Pulmonary artery endothelial cell (primary cell): Measurements from ENCODE around the gene DMBX1. TPM values are rescaled to one million over a fixed set of nuclear protein-coding genes. Genes with fewer than 3 reads are reported as not detected.

Experiments used
- DNase-seq: peaks from one replicate; pipeline ENCODE4 v3.0.0-alpha.2; 2011; ENCODE audit warnings: low read depth, low spot score
- total RNA-seq: library from RNA; depleted of rRNA; stranded (reverse); fragments of >200 nt; gene quantifications from 2 replicates; pipeline ENCODE4 v1.2.3, GENCODE V29; 2014

The DMBX1 gene
- total RNA-seq, 1 donor from 2014 or later: not detected

DNA sequence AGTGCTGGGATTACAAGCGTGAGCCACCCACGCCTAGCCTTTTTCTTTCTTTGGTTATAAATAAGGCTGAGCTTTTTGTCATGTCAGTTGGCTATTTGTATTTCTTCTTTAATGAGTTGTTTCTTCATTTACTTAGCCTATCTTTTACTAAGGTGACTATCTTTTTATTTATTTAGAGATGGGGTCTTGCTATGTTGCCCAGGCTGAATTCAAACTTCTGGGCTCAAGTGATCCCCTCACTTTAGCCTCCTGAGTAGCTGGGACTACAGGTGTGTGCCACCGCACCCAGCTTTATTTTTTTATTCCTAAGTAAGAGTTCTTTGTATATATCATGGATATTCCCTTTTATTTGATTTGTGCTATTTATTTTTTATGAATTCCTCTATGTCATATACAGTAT, 11.9 kb downstream of the DMBX1 start:
- no peak for DNase-seq

DNA sequence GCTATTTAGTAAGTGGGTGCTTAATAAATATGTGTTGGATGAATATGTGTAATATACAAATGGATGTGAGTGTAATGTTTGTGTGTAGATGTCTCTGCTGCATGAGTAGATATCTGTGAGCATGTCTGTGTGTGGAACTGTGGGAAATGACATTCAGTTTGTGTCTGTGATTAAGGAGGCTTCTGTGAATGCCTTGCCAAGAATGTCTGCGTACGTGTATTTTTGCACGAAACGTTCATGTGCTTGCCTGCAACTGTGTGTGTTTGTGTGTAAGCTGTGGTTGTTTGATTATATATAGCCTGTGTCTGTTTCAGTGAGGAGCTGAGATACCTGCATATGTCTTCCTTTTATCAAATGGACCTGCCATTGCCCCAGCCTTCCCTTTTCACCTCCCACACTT, 13.8 kb downstream of the DMBX1 start:
- DNase-seq: no peak

DNA sequence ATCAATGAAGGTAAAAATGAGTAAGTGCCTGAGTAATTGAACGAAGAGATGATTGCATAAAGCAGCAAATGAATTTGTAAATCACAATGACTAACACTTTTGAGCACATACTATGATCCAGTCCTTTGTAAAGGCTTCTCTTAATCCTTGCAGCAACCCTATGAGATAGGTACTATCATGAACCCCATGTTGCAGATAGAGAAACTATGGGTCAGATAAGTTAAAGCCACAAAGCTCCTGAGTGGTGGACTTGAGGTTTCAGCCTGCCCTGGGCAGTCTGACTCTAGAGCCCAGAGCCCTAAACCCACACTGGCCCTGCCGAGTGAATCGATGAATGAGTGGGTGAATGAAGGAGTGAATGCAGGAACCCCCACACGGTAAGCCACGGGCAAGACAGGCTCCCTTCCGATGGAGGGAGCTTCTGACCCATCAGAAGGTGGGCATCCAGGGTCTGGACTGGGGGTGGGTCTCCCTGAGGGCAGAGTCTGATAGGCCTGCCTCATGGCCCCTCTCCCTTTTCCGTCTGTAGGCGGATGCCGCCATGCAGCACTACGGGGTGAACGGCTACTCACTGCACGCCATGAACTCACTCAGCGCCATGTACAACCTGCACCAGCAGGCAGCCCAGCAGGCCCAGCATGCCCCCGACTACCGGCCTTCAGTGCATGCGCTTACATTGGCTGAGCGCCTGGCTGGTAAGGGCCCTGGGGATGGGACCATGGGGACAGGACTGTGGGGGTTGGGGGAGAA, 17.0 kb downstream of the DMBX1 start:
- DNase-seq: no peak

DNA sequence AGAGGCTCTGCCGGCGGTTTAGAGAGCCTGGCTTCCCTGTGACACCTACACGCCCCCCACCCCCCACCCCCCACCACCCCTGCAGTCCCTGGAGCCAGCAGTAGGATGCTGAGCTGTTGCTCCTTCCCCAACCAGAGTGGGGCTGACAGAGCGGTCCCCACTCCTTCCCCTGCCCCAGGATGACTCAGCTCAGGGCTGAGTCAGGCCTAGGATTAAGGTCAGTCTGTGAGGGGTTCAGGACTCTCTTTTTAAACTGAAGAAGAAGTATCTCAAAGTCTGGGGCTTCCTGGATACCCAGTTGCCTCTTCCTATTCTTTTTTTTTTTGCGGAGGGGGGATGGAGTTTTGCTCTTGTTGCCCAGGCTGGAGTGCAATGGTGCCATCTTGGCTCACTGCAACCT, 19.1 kb downstream of the DMBX1 start:
- DNase-seq: no peak

DNA sequence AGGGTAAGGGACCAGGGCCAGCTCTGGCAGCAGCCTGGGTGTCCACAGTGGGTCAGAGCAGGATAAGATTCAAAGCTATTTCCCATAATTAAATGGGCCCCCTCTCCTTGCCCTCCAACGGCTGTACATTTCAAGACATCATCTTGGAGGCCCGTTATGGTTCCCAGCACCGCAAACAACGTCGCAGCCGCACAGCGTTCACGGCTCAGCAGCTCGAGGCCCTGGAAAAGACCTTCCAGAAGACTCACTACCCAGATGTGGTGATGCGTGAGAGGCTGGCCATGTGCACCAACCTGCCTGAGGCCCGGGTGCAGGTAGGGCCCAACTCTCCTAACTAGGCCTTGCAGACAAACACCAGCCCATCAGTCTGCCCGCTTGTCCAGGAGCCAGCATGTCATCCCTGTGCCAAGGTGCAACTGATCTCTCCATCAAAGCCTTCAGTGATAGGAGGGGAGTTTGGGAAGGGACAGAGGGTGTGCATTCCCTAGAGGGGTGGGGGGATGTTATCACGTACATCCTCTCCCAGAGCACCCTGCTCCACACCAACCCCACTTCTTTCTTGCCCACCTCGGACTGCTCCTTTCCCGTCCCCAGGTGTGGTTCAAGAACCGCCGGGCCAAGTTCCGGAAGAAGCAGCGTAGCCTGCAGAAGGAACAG, 20.8 kb downstream of the DMBX1 start:
- no peak for DNase-seq

DNA sequence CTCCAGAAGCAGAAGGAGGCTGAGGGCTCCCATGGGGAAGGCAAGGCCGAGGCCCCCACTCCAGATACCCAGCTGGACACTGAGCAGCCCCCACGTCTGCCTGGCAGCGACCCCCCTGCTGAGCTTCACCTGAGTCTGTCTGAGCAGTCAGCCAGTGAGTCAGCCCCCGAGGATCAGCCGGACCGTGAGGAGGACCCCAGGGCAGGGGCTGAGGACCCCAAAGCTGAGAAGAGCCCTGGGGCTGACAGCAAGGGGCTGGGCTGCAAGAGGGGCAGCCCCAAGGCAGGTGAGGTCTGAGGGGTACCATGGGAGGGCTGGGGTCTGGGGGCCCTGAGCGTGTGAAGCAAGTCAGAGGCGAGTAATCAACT, 21.3 kb downstream of the DMBX1 start:
- DNase-seq: no peak

DNA sequence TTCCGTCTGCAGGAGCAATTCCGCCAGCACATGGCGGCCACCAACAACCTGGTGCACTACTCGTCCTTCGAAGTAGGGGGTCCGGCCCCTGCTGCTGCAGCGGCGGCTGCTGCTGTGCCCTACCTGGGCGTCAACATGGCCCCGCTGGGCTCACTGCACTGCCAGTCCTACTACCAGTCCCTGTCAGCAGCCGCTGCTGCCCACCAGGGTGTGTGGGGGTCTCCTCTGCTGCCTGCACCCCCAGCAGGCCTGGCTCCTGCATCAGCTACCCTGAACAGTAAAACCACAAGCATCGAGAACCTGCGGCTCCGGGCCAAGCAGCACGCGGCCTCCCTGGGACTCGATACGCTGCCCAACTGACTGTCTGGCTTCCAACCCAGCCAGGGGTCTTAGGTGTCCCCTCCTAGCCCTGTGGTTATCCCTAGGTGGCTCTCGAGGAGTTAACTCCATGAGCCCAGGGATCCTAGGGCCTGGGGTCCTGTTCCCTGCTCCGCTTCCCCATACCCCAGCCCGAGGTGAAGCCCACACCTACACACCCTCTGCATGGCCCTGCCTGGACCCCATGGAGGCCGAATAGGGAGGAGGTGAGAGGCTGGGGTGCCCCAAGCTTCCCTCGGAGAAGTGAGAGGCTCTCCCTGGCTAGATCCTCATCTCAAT, 22.6 kb downstream of the DMBX1 start:
- no peak for DNase-seq

DNA sequence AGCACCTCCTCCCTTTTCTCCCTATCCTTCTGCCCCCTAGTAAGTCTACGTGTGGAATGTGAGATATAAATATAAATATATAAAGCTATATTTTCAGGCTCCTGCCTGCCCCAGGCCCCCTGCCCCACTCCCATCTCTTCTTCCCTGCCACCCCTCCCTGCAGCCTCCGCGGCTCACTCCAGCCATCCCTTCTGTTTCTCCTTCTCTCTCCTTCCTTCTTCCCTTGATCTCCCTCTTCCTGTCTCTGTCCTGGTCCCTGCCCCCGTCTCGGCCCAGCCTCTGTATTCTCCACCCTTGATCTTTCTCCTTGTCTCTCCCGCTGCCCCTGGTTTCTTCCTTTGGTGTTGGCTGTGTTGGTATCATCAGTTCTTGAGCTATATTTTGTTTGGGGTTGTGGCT, 23.2 kb downstream of the DMBX1 start:
- no peak for DNase-seq

DNA sequence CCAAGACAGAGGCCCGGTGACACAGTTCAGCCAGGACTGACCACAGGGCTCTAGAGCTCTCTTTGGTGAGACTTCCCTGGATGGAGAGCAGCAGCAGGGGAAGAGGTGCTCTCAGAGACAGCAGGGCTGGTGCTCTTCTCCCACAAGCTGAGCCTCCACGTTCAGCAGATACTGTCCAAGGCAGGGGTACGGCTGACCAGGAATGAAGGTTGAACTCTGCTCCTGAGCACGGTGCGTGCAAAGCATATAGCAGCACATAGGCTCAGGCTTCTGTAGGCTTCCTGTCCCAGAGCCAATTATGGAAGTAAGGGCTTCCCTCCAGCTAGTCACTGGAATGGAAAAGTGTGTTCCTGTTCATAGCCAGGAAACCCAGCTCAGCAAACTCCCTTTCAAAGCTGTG, 23.9 kb downstream of the DMBX1 start:
- no peak for DNase-seq

DNA sequence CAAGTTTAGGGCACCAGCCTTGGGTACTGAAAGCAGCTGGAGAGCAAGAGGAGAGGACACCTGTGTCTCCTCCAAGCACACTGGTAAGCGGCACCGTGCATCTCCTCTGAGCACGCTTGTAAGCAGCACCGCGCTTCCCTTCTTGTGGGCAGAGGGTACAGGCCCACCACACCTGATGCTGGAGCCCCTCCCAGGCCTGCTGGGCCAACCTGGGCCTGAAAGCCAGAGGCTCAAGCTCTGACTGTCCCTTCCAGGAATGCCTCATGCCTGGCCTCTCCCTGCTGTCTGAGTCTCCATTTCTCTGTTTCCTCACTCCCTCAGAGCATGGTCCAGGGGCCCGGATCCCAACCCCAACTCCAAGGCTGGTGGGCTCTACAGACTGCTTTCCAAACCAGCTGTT, 25.9 kb downstream of the DMBX1 start:
- DNase-seq: no peak

DNA sequence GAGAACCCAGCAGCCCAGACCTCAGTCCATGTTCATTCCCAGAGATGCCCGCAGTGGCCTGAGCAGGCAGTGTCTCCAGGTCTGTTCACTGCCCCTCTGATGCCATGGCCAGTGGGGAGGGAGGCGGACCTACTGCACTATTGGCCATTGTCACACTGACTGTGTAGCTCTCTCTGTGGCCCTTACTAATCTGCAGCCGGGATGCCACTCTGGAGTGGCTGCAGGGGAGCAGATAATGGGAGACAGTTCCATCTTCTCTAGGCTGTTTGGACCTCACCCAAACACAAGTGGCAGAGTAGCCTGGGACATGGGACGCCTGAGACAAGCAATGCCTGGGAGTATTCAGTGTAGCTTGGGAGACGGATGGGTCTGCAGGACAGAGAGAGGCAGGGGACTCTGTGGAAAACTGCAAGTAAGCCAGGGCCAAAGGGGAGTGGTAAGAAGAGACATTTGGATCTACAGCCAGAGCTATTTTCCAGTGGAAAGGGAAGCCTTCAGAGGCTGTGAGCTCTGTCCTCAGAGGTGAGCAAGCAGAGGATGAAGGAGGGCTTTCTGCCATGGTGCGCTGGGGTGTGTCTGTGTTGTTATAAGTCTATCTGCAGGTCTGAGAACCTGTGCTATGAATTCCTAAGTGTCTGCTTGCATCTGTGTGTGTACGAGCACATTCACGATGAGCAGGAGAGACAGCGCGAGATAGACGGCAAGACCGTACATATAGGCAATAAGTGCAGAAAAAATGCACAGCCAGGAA, 26.7 kb downstream of the DMBX1 start:
- no peak for DNase-seq

DNA sequence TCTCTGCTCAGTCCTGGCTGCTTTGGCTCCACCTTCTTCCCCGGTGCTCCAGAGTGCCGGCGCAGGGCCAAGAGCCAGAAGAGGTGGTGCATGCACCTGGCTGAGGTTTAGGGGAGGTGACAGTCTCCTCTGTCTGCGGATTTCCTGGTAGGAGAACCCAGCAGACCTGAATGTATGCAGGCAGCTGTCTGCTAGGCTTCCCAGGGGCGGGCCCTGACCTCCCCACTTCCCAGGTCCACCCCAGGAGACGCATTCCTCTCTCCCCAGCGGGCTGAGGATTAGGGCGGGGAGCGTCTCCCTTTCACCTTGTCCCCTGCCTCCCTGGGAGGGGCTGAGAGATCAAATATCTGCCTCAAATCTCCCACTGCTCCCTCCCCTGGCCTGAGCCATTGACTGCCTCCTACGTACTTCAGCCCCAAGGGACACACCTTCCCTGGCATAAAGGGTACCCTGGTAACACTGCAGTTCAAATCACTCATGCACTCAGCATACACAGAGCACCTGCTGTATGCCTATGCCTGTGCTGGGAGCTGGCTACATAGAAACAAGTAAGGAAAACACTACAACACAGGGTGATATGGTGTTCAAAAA, 27.5 kb downstream of the DMBX1 start:
- DNase-seq: no peak

DNA sequence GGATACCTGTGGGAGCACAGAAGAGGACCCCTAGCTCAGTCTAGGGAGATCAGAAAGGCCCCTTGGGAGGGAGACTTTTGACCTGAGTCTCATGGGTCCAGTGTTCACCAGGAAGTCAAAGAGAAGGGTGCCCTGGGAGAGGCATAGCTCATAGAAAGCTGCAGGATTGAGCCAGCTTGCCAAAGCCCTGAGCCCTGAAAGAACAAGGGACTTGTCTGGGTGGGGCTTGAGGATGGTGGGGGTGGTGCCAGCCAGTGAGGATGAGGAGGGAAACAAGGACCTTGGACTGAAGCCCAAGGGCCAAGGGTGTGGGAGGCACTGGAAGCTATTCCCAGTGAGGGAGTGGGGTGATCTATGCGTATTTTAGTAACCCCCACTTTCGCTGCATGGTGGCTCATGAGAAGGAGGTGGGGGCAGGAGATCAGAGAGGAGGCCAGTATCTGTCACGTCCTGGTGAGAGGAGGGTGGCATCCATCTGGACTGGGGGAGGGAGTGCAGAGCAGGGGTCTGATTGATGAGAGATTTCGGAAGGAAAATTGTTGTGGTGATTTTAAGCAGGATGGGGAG, 28.4 kb downstream of the DMBX1 start:
- DNase-seq: no peak

DNA sequence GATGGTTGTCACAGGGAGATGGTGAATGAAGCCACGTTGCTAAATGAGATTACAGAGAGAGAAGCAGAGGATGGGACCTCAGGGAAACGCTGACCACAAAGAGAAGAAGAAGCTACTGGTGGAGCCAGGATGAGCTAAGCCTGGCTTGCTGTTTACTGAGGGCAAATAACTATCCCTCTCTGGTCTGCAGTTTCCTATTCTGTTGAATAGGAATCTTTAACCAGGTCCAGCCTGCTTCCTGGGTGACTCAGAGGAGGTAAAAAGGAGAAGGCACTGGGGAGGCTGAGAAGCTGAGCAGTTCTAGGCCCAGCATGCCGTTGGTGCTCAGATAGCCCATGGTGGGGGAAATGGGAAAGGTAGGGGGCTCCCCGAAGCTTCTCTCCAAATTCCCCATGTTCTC, 29.6 kb downstream of the DMBX1 start:
- no peak for DNase-seq

DNA sequence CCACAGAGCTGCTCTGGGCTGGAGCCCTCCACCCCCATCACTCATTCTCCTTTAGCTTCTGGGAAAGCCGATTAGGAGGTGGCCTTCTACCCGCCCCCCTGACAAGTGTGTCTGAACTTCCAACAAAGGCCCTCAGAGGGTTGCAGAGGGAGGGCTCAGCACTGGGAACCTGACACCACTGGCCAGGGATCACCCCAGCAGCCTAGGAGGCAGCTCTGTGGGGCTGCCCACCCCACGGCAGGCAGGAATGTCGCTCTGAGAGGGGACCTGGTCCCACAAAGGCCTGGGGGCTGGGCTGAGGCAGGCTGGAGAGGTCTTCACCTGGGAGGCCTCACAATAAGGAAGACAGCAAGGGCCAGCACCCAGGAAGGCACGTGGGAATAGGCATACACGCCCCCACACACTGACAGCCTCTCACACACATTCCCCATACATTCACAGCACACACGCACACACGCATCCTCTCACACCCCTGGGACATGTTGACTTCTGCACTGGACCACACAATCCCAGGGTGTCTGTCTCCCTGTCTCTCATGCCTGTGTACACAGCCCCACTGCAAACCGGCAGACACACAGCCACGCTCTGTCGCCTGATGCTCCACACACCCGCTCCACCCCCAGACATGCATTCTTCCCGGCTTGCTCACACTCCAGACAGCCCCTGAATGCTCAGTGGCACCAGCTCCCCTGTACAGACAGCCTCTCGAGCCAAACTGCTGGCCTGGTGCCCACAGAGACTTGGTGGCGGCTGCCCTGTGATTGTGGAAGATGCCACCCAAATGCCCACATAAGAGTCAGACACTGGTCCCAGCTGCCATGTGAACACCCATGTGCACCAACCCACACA, 30.7 kb downstream of the DMBX1 start:
- DNase-seq: no peak

DNA sequence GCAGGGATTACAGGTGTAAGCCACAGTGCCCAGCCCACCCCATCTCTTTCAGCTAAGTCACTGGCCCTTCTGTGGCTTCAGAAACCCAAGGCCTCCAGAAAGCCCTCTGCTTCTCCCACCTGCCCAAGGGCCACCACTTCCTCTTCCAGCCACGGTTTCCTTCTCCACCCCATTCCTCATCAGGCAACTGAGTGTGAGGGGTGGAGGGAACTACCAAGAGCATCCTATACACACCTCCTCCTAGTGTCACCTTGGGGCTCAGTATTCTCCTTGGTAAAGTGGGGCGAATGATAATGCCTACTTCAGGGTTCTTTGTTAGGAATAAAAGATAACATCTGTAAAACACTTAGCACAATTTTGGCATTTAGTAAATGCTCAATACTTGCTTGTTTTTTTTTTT, 31.8 kb downstream of the DMBX1 start:
- DNase-seq: no peak

DNA sequence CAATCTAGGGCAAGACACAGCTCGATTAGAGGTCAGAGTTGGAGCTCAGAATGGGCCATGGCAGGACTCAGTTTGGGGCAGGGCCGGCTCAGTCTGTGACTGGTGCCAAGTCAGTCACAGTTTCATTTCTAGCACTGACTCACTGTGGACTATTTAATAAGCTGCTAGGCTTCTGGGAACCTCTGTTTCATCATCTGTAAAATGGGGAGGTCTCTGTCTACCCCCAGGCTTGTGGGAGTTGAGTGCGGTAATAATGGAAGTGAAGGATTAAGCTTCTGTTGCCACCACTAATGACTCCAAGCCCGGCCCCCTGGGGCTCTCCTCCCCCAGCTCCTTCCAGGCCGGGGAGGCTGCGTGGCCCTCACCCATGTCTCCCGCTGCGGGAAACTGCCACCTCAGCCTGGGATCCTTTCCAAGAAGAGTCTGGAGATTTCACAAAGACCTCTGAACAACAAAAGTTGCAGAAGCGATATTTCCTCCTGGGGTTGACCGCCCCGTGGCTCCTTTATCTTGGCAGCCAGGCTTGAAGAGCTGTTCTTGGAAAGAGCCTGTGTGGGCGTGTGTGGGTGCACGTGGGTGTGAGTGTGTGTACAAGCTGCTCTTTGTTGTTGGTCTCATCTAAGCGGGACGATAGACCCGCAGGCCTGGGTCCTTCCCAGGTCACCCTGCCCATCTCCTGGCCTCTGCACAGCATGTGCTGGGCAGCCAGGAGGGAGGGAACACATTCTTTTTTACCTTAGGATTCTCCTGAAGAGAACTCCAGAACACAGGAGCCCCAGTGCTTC, 32.7 kb downstream of the DMBX1 start:
- no peak for DNase-seq

DNA sequence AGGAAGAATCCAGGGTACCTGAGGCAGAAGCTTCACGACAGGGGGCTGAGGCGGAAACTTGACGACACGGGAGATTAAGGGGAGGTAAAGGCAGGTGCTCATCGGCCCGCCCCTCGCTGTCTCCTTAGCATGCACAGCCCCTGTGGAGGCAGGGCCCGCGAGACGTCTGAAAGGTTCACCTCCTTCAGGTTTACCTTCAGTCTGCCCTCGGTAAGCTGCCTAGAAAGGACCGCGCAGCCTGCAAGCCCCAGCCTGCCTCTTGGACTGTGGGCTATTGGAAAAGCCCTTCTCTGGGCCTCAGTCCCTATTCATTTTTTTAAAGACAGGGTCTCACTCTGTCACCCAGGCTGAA, 33.3 kb downstream of the DMBX1 start:
- no peak for DNase-seq

DNA sequence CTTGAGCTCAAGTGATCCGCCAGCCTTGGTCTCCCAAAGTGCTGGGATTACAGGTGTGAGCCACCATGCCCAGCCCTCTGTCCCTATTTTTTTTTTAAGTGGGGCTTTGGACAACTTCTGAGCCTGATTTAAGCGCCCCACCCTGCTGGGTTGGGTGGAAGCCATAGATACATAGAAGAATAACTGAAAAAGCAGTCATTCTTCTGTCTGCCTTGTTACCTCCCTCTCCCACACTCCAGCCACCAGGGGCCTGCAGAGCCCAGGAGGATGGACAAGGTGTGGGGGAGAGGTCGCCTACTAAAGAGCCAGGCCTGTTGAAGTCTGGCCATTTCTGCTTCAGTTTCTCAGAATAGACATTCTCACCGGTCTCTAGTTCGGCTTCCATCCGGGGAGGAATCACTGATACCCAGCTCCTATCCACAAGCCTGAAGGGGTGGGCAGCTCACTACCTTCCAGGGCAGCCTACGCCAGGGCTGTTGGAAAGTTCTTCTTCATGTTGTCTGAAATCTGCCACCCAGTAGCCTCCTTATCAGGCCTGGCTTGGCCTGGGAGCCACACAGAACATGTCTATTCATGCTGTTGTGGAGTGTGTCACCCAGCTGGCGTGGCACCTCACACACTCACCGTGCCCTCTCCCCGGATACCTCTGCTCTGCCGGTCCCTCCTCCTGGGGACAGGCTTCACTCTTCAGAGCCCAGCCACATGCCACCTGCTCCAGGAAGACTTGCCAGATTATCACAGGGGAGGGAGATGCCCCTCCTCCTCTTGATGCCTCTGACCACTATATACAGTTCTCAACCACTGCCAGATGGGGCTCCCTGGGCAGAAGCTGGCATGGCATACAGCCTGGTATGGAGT, 34.1 kb downstream of the DMBX1 start:
- DNase-seq: no peak
